GM19043 (cell line): ENCODE data around the gene GSPT2.
"Not testable (repeated sequence)": the region's sequence is repeated elsewhere in the genome, so short reads cannot be mapped to it uniquely, and the experiment has no call there.

Experiments
- ATAC-seq: cut with Tn5 transposase; IDR thresholded peaks from one replicate; pipeline ENCODE4 v1.9.1; 2021; ENCODE audit warnings: low read depth; ENCODE audit not compliant: unreplicated experiment

The GSPT2 gene

DNA sequence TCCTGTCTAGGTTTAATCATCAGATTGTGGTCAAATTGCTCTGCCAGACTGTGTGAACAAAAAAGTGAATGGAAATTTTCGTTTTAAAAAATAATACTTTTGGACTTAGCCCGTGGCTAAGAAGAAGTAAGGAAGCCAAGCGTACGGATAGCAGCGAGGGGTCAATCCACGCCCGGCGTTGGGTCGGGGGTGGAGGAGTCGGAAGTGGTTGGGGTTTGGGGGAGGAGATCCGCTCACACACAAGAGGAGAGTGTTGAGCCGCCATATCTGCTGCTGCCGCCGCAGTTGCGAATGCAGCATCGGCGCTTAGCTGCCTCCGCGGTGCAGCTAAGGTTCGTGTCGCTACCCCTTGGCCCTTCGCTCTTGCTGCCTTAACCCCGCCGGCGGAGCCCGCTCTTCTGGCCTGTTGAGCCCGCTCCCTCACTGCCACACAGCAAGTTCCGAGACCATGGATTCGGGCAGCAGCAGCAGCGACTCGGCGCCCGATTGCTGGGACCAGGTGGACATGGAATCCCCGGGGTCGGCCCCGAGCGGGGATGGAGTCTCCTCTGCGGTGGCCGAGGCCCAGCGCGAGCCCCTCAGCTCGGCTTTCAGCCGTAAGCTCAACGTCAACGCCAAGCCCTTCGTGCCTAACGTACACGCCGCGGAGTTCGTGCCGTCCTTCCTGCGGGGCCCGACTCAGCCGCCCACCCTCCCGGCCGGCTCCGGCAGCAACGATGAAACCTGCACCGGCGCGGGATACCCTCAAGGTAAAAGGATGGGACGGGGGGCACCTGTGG lies at the start of gene GSPT2:
TSS of gene GSPT2 (plus strand) at position 264 of the 779 bp plus-strand sequence. CDS start at position 449, 185 bp downstream.
- peak; percentile 95 for ATAC-seq

DNA sequence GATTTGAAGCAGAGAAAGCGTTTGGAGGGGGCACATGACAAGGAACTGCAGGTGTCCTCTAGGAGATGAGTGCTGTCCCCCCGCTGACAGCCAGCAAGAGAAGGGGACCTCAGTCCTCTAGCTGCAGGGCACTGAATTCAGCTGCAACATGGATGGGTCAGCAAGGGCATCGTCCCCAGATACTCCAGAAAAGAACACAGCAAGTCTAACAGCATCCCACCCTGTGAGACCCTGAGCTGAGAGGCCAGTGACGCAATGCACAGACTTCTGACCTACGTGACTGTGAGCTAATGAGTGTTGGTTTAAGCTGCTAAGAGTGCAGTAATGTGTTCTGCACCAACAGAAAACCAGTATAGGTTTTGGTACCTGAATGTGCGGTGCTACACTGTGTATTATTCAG lies 49.0 kb upstream of the GSPT2 start:
- no peak for ATAC-seq

- no peak for ATAC-seq
Observed at GRCh38 chrX:51697397-51697796, 45.8 kb upstream of the GSPT2 start.

GRCh38 chrX:51710277-51711164 lies 32.7 kb upstream of the GSPT2 start, which contains the start of gene CENPVL1:
TSS of gene CENPVL1 (plus strand) at chrX:51710512. CDS start at chrX:51710512, 0 bp downstream.
- ATAC-seq: not testable (repeated sequence)

GRCh38 chrX:51712943-51713647 lies 30.1 kb upstream of the GSPT2 start:
- not testable (repeated sequence) for ATAC-seq

DNA sequence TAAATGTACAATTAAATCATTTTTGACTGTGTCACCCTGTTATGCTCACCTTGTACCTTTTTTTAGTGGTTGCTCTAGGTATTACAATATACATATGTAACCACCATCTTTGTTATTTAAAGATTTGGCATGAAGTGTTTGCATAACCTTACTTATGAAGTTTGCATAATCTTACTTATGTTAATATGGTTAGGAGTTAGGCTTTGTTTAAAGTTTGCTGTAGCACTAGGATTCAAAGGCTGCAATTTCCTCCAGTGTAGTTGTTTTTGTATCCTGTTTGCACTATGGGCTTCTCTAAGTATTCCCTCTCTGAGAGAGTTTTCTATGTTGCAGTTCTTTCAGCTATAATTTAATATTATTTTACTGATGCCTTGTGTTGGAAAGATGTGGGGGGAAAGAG lies 15.0 kb upstream of the GSPT2 start:
- ATAC-seq: no peak

- ATAC-seq: no peak
Observed at GRCh38 chrX:51737091-51737490, 6.2 kb upstream of the GSPT2 start.

GRCh38 chrX:51742586-51742985 lies 656 bp upstream of the GSPT2 start:
- ATAC-seq: no peak

DNA sequence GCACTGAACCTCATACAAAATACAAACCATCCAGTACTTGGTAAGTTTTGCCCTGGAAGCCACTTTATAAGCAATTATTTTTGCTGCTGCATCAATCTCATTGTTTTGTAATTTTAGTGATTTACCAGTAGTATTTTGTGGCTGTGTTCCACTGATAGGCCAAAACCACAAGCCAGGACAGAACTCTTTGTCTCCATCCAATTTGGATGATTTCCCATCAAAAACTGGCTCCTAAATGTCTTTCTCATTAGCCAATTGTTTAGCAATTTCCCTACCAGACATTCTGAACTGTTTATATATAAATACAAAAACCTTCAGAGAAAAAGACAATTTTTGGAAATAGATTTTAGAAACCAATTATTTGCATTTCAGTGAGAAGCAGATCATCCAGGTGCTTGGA lies 4.4 kb downstream of the GSPT2 start:
- no peak for ATAC-seq

GRCh38 chrX:51759055-51759839 lies 16.0 kb downstream of the GSPT2 start:
- no peak for ATAC-seq

DNA sequence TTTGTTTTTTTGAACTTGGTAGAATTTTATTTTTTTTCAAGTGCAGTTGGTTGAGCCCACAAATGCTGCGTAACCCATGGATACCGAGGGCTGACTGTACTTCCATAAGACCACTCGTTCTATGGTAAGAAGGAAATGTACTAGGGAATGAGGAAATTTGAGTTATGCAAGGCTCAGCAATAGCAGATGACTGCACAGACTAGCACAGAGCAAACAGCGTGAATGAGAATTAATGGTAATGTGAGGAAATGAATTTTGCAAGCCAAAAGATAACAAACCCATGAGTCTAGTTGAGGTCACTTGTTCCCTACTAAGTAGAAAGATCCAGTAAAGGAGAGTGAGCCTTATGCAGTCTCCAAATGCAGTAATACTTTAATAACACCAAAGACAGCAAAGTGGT lies 17.4 kb downstream of the GSPT2 start:
- no peak for ATAC-seq

GRCh38 chrX:51766546-51766945 lies 23.3 kb downstream of the GSPT2 start:
- no peak for ATAC-seq

DNA sequence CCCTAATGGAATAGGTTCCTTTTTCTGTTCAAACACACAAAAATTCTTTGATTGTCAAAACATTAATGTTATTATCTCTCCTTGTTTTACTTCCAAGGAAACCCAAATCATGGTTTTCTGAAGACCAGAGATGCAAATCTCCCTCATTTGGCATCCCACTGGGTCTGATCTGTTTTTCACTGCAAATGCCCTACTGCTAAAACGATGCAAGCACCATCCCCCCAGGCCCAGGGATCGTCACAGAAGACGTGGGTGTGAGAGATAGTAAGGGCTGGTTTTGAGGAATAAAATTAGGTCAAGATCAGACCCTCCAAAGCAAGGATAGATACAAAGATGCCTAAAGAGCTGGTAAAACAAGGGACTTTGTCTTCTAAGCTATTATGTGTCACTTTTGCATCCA lies 33.6 kb downstream of the GSPT2 start:
- no peak for ATAC-seq

DNA sequence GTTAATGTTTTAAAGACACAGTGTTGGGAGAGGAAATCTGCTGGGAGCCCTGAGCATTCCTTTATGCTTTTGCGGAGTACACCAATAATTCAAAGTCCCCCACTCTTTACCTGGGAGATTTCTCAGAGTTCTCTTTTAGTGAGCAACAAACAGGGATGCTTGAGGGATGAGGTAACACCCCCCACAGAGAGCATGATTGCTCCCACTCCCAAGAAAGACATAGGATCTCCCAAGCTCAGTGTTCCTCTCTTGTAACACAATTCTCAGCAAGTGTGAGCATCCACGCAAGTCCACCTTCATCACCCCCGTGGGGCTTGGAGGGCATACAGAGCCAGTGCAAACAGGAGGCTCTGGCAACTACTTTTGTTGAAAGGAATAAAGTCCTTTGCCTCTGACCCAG lies 36.1 kb downstream of the GSPT2 start:
- no peak for ATAC-seq

GRCh38 chrX:51795136-51795535 lies 51.9 kb downstream of the GSPT2 start:
- ATAC-seq: no peak
